PC-9 (cell line): ENCODE data around the gene EEPD1. TPM values are rescaled to one million over a fixed set of nuclear protein-coding genes. Genes with fewer than 3 reads are reported as not detected.

Experiments used
- BruUV-seq: library from RNA; stranded (reverse); fragments of 400-500 nt; replicated peaks from 2 replicates; lab custom pipeline; 2021; lab: Mats Ljungman, UMichigan
- CTCF ChIA-PET: fragments of 300-600 bp; sonication (Branson Sonifier 250); formaldehyde crosslinking; loops from one replicate; lab custom pipeline; 2022; ENCODE audit warnings: antibody characterized with exemption; lab: Charles Lee
- POLR2A ChIA-PET: fragments of 300-600 bp; sonication (Branson Sonifier 250); formaldehyde crosslinking; loops from one replicate; lab custom pipeline; 2022; ENCODE audit warnings: antibody characterized with exemption; ENCODE audit not compliant: unreplicated experiment; lab: Charles Lee
- DNase-seq, 2 experiments: peaks; one replicate each; pipeline versions ENCODE4 v3.0.0 to v3.0.0-alpha.2; 2015 to 2022; ENCODE audit warnings: mixed read lengths in 1 of 2
- H2AFZ ChIP-seq: fragments of 200-600 bp; sonication (generic); 2 replicates; pipeline ENCODE4 v1.8.1; 2017; ENCODE audit warnings: antibody characterized with exemption
- H3F3A ChIP-seq: fragments of 200-600 bp; sonication (generic); 2 replicates; pipeline ENCODE4 v1.8.1; 2017; ENCODE audit warnings: antibody characterized with exemption, mild to moderate bottlenecking, low read depth; ENCODE audit not compliant: insufficient read depth
- H3K27ac ChIP-seq: fragments of 200-600 bp; sonication (generic); 2 replicates; pipeline ENCODE4 v1.6.1; 2016; ENCODE audit warnings: mixed run types
- H3K27me3 ChIP-seq: fragments of 200-600 bp; sonication (generic); 2 replicates; pipeline ENCODE4 v1.6.1; 2016; ENCODE audit warnings: low read depth, mixed run types; ENCODE audit not compliant: insufficient read depth
- H3K36me3 ChIP-seq: fragments of 200-600 bp; sonication (generic); 2 replicates; pipeline ENCODE4 v1.6.1; 2016; ENCODE audit warnings: low read depth, mixed run types
- H3K4me1 ChIP-seq: fragments of 200-600 bp; sonication (generic); replicated peaks from 2 replicates; pipeline ENCODE4 v1.6.1; 2016; ENCODE audit warnings: mixed run types; ENCODE audit not compliant: insufficient read depth
- H3K4me2 ChIP-seq: fragments of 200-600 bp; sonication (generic); 2 replicates; pipeline ENCODE4 v1.6.1; 2017; ENCODE audit warnings: mixed run types
- H3K4me3 ChIP-seq: fragments of 200-600 bp; sonication (generic); 2 replicates; pipeline ENCODE4 v1.6.1; 2016; ENCODE audit warnings: mixed run types
- H3K79me2 ChIP-seq: fragments of 200-600 bp; sonication (generic); 2 replicates; pipeline ENCODE4 v1.6.1; 2017; ENCODE audit warnings: low read depth, mixed run types
- H3K9me2 ChIP-seq: fragments of 200-600 bp; sonication (generic); 2 replicates; pipeline ENCODE4 v1.8.1; 2017; ENCODE audit warnings: mild to moderate bottlenecking; ENCODE audit not compliant: insufficient read depth
- H3K9me3 ChIP-seq: fragments of 200-600 bp; sonication (generic); 2 replicates; pipeline ENCODE4 v1.8.1; 2016; ENCODE audit warnings: low read depth; ENCODE audit not compliant: insufficient read depth
- H4K20me1 ChIP-seq: fragments of 200-600 bp; sonication (generic); 2 replicates; pipeline ENCODE4 v1.8.1; 2017; ENCODE audit not compliant: insufficient read depth
- EZH2 ChIP-seq: fragments of 200-600 bp; sonication (generic); IDR thresholded peaks from 2 replicates; pipeline ENCODE4 v1.8.0; 2017; ENCODE audit warnings: antibody characterized with exemption, low read depth
- intact Hi-C: fragments of 100-400 bp; cut with micrococcal nuclease; formaldehyde crosslinking; loops from one replicate; pipeline ENCODE4 v1.10.0; 2022; ENCODE audit not compliant: unreplicated experiment
- total RNA-seq: library from RNA; stranded (reverse); gene quantifications from 2 replicates; pipeline ENCODE4 v1.2.3, GENCODE V29; 2021
- TF ChIP-seq, protein P1 (sequence below): fragments of 200-600 bp; sonication (generic); conservative IDR thresholded peaks from 2 replicates; pipeline ENCODE4 v1.6.1; 2017; ENCODE audit warnings: mixed run types, antibody characterized with exemption, mild to moderate bottlenecking, moderate library complexity

EEPD1 gene
- total RNA-seq, 1 experiment from 2014 or later, result 6.0 TPM

- Histone ChIP-seq H4K20me1 (no peaks in the 10 kb centered on the region), H3K36me3 (no peaks in the 10 kb centered on the region), H2AFZ (no peak overlapping the region), H3K9me2 (peaks cover 7% of the 10 kb centered on the region; the same call in 1 of the 2 replicates), H3K4me1 (no peaks in the 10 kb centered on the region), H3K79me2 (peaks cover 14% of the 10 kb centered on the region; the same call in 1 of the 2 replicates), H3F3A (no peaks in the 10 kb centered on the region), H3K27me3 (no peaks in the 10 kb centered on the region), H3K27ac (no peak overlapping the region), H3K9me3 (no peaks in the 10 kb centered on the region; the same call in 1 of the 2 replicates), H3K4me3 (no peak overlapping the region), H3K4me2 (no peak overlapping the region)
- DNase-seq, result no peak
- TF ChIP-seq, protein P1, sequence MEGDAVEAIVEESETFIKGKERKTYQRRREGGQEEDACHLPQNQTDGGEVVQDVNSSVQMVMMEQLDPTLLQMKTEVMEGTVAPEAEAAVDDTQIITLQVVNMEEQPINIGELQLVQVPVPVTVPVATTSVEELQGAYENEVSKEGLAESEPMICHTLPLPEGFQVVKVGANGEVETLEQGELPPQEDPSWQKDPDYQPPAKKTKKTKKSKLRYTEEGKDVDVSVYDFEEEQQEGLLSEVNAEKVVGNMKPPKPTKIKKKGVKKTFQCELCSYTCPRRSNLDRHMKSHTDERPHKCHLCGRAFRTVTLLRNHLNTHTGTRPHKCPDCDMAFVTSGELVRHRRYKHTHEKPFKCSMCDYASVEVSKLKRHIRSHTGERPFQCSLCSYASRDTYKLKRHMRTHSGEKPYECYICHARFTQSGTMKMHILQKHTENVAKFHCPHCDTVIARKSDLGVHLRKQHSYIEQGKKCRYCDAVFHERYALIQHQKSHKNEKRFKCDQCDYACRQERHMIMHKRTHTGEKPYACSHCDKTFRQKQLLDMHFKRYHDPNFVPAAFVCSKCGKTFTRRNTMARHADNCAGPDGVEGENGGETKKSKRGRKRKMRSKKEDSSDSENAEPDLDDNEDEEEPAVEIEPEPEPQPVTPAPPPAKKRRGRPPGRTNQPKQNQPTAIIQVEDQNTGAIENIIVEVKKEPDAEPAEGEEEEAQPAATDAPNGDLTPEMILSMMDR, result no peak
- TF ChIP-seq EZH2, result no peak
- intact Hi-C loops, result no loop called here
- POLR2A ChIA-PET, result no interaction called here
- CTCF ChIA-PET, result no interaction called here
- no TSS peak for BruUV-seq
Measured at GRCh38 chr7:36214608-36215456, 61.8 kb downstream of the EEPD1 start.

DNA sequence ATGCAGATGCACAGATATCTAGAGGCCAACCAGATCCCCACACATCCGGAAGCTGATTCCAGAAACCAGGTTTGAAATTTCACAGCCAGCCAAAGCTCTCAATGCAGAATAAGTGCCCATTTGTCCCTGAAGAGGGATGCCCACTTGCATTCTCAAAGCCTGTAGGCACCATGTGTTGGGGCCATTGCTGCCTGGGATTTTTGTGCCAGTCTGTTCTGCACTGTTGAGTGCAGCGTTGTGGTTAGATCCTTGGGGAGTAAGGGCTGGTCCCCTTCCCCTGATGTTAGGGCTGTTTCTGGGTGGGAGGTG, 62.4 kb downstream of the EEPD1 start:
- Histone ChIP-seq H3K4me1 (no peaks in the 10 kb centered on the region), H4K20me1 (no peaks in the 10 kb centered on the region), H3K36me3 (no peaks in the 10 kb centered on the region), H3K9me3 (no peaks in the 10 kb centered on the region; the same call in 1 of the 2 replicates), H3K4me3 (no peak overlapping the region), H3K9me2 (peaks cover 7% of the 10 kb centered on the region; the same call in 1 of the 2 replicates), H3K4me2 (no peak overlapping the region), H3K27me3 (no peaks in the 10 kb centered on the region), H3K27ac (no peak overlapping the region), H2AFZ (no peak overlapping the region), H3F3A (no peaks in the 10 kb centered on the region), H3K79me2 (peaks cover 8% of the 10 kb centered on the region; the same call in 1 of the 2 replicates)
- intact Hi-C loops, result no loop called here
- POLR2A ChIA-PET, result no interaction called here
- CTCF ChIA-PET, result no interaction called here
- BruUV-seq, result no TSS peak
- TF ChIP-seq, protein P1, result no peak
- TF ChIP-seq EZH2, result no peak
- DNase-seq, result no peak

DNA sequence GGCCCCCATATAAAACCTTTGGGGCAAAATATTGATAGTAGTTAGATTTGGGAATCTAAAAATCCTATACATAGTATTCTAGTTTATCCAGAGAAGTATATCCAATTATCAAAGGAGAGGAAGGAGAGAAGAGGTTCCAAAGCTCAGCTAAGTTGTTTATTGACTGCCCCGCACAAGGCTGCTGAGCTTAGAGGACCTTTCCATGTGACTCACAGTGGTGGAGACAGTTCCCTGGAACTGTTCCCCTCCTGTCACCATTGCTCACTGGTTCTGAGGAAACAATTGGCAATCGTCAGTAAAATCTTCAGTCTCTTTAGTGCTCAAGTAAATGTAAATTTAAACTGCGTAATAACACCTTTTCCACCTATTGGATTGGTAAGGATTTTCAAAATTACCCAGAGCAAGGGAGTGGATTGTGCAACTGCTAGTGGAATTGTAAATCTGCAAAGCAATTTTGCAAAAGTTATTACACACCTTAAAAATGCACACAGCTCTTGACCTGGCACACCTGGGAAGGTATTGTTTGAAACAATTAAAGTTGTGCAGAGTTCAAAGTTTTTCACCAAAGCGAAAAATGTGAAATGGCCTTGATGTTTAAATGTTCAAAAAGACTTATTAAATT, 63.1 kb downstream of the EEPD1 start:
- intact Hi-C loops, result no loop called here
- POLR2A ChIA-PET, result no interaction called here
- H2AFZ ChIP-seq, result no peak overlapping the region
- TF ChIP-seq, protein P1, result no peak
- no peak for TF ChIP-seq EZH2
- no peaks in the 10 kb centered on the region for H3F3A ChIP-seq
- H3K9me2 ChIP-seq, result peaks cover 7% of the 10 kb centered on the region; the same call in 1 of the 2 replicates
- CTCF ChIA-PET, result no interaction called here
- peaks cover under 1% of the 10 kb centered on the region; the same call in 1 of the 2 replicates for H3K79me2 ChIP-seq
- H3K27me3 ChIP-seq, result no peaks in the 10 kb centered on the region
- H3K4me2 ChIP-seq, result no peak overlapping the region
- DNase-seq, result no peak
- H3K27ac ChIP-seq, result no peak overlapping the region
- no peaks in the 10 kb centered on the region for H4K20me1 ChIP-seq
- no peak overlapping the region for H3K4me3 ChIP-seq
- H3K36me3 ChIP-seq, result no peaks in the 10 kb centered on the region
- no TSS peak for BruUV-seq
- H3K4me1 ChIP-seq, result no peaks in the 10 kb centered on the region
- no peaks in the 10 kb centered on the region; the same call in 1 of the 2 replicates for H3K9me3 ChIP-seq
